ENCODE data around the gene LYL1.
A peak's percentile ranks its signal among the peaks of the same experiment; 100 is the strongest.

LYL1 gene

GRCh38 chr19:13110099-13110610 lies 7.5 kb upstream of the LYL1 start:
- no peak overlapping the region for H3K27ac Mint-ChIP-seq (ENCODE audit: low read depth)

GRCh38 chr19:13109361-13110098 lies 6.9 kb upstream of the LYL1 start:
- peaks cover 4% of the 10 kb centered on the region for H3K4me1 Mint-ChIP-seq
- no peaks in the 10 kb centered on the region for H3K27me3 Mint-ChIP-seq
- H3K36me3 Mint-ChIP-seq (ENCODE audit: insufficient read depth): peaks cover 17% of the 10 kb centered on the region
- H3K4me3 Mint-ChIP-seq: no peak overlapping the region
- H3K9me3 Mint-ChIP-seq: no peaks in the 10 kb centered on the region
- no peak for ATAC-seq (replicated peaks; ENCODE audit: extremely low read depth, poor library complexity, severe bottlenecking)
- no peak overlapping the region for H3K27ac Mint-ChIP-seq (ENCODE audit: low read depth)
- no peak for DNase-seq (ENCODE audit: low spot score in 2 of 2)

More at GRCh38 chr19:13110099-13110610, 7.5 kb upstream of the LYL1 start:
- no peaks in the 10 kb centered on the region for H3K27me3 Mint-ChIP-seq
- no peaks in the 10 kb centered on the region for H3K4me1 Mint-ChIP-seq
- no peaks in the 10 kb centered on the region for H3K9me3 Mint-ChIP-seq
- no peak overlapping the region for H3K4me3 Mint-ChIP-seq
- no peak for DNase-seq (ENCODE audit: low spot score in 2 of 2)
- H3K36me3 Mint-ChIP-seq (ENCODE audit: insufficient read depth): peaks cover 15% of the 10 kb centered on the region
- ATAC-seq (replicated peaks; ENCODE audit: extremely low read depth, poor library complexity, severe bottlenecking): no peak

GRCh38 chr19:13104848-13105711 lies 2.4 kb upstream of the LYL1 start:
- DNase-seq (ENCODE audit: low spot score in 2 of 2) (no peak), ATAC-seq (replicated peaks; ENCODE audit: extremely low read depth, poor library complexity, severe bottlenecking) (peak; percentile 5)
- Mint-ChIP-seq H3K4me3 (peak overlapping the region; percentile 81), H3K27me3 (no peaks in the 10 kb centered on the region), H3K27ac (ENCODE audit: low read depth) (peak overlapping the region; percentile 74), H3K36me3 (ENCODE audit: insufficient read depth) (peaks cover 11% of the 10 kb centered on the region), H3K9me3 (no peaks in the 10 kb centered on the region), H3K4me1 (peaks cover 22% of the 10 kb centered on the region)

GRCh38 chr19:13104360-13104847 lies 1.7 kb upstream of the LYL1 start:
- ATAC-seq (replicated peaks; ENCODE audit: extremely low read depth, poor library complexity, severe bottlenecking) (peak; percentile 10), DNase-seq (ENCODE audit: low spot score in 2 of 2) (peak in 1 of 2 donors; percentile 53)
- Mint-ChIP-seq H3K4me1 (peaks cover 27% of the 10 kb centered on the region), H3K4me3 (peak overlapping the region; percentile 81), H3K36me3 (ENCODE audit: insufficient read depth) (peaks cover 14% of the 10 kb centered on the region), H3K9me3 (no peaks in the 10 kb centered on the region), H3K27ac (ENCODE audit: low read depth) (peak overlapping the region; percentile 74), H3K27me3 (no peaks in the 10 kb centered on the region)

GRCh38 chr19:13103581-13104359 lies 1.1 kb upstream of the LYL1 start:
- no peak overlapping the region for H3K27ac Mint-ChIP-seq (ENCODE audit: low read depth)
- peak overlapping the region; percentile 81 for H3K4me3 Mint-ChIP-seq
- peaks cover 4% of the 10 kb centered on the region for H3K27me3 Mint-ChIP-seq
- no peaks in the 10 kb centered on the region for H3K9me3 Mint-ChIP-seq
- H3K4me1 Mint-ChIP-seq: peaks cover 33% of the 10 kb centered on the region
- DNase-seq (ENCODE audit: low spot score in 2 of 2) (no peak), ATAC-seq (replicated peaks; ENCODE audit: extremely low read depth, poor library complexity, severe bottlenecking) (no peak)
- H3K36me3 Mint-ChIP-seq (ENCODE audit: insufficient read depth): peaks cover 17% of the 10 kb centered on the region

GRCh38 chr19:13102416-13102665 lies 317 bp downstream of the LYL1 start:
- no peaks in the 10 kb centered on the region for H3K9me3 Mint-ChIP-seq
- DNase-seq (ENCODE audit: low spot score in 2 of 2) (no peak), ATAC-seq (replicated peaks; ENCODE audit: extremely low read depth, poor library complexity, severe bottlenecking) (no peak)
- H3K4me1 Mint-ChIP-seq: peaks cover 44% of the 10 kb centered on the region
- peaks cover 13% of the 10 kb centered on the region for H3K27me3 Mint-ChIP-seq
- H3K27ac Mint-ChIP-seq (ENCODE audit: low read depth): no peak overlapping the region
- H3K4me3 Mint-ChIP-seq: peak overlapping the region; percentile 81
- H3K36me3 Mint-ChIP-seq (ENCODE audit: insufficient read depth): peaks cover 18% of the 10 kb centered on the region

GRCh38 chr19:13101590-13102415 lies 855 bp downstream of the LYL1 start:
- Mint-ChIP-seq H3K9me3 (no peaks in the 10 kb centered on the region), H3K4me3 (peak overlapping the region; percentile 81), H3K27me3 (peaks cover 13% of the 10 kb centered on the region), H3K36me3 (ENCODE audit: insufficient read depth) (peaks cover 16% of the 10 kb centered on the region), H3K27ac (ENCODE audit: low read depth) (peak overlapping the region; percentile 22), H3K4me1 (peaks cover 44% of the 10 kb centered on the region)
- DNase-seq (ENCODE audit: low spot score in 2 of 2) (no peak), ATAC-seq (replicated peaks; ENCODE audit: extremely low read depth, poor library complexity, severe bottlenecking) (no peak)

GRCh38 chr19:13100841-13101589 lies 1.6 kb downstream of the LYL1 start:
- H3K27ac Mint-ChIP-seq (ENCODE audit: low read depth): peak overlapping the region; percentile 22
- ATAC-seq (replicated peaks; ENCODE audit: extremely low read depth, poor library complexity, severe bottlenecking) (no peak), DNase-seq (ENCODE audit: low spot score in 2 of 2) (no peak)
- peak overlapping the region; percentile 81 for H3K4me3 Mint-ChIP-seq
- H3K36me3 Mint-ChIP-seq (ENCODE audit: insufficient read depth): peaks cover 18% of the 10 kb centered on the region
- H3K4me1 Mint-ChIP-seq: peaks cover 47% of the 10 kb centered on the region
- no peaks in the 10 kb centered on the region for H3K9me3 Mint-ChIP-seq
- peaks cover 19% of the 10 kb centered on the region for H3K27me3 Mint-ChIP-seq

GRCh38 chr19:13100031-13100588 lies 2.5 kb downstream of the LYL1 start:
- Mint-ChIP-seq H3K36me3 (ENCODE audit: insufficient read depth) (peaks cover 18% of the 10 kb centered on the region), H3K27ac (ENCODE audit: low read depth) (peak overlapping the region; percentile 93), H3K27me3 (peaks cover 24% of the 10 kb centered on the region), H3K4me1 (peaks cover 50% of the 10 kb centered on the region), H3K9me3 (no peaks in the 10 kb centered on the region), H3K4me3 (peak overlapping the region; percentile 77)
- ATAC-seq (replicated peaks; ENCODE audit: extremely low read depth, poor library complexity, severe bottlenecking) (peak; percentile 58), DNase-seq (ENCODE audit: low spot score in 2 of 2) (peak; percentile 68 to 78)

GRCh38 chr19:13099073-13099999 lies 3.3 kb downstream of the LYL1 start:
- H3K9me3 Mint-ChIP-seq: no peaks in the 10 kb centered on the region
- DNase-seq (ENCODE audit: low spot score in 2 of 2): peak; percentile 67 to 76
- peak overlapping the region; percentile 77 for H3K4me3 Mint-ChIP-seq
- H3K36me3 Mint-ChIP-seq (ENCODE audit: insufficient read depth): peaks cover 16% of the 10 kb centered on the region
- peak; percentile 64 for ATAC-seq (replicated peaks; ENCODE audit: extremely low read depth, poor library complexity, severe bottlenecking)
- peaks cover 45% of the 10 kb centered on the region for H3K4me1 Mint-ChIP-seq
- H3K27me3 Mint-ChIP-seq: peaks cover 24% of the 10 kb centered on the region
- H3K27ac Mint-ChIP-seq (ENCODE audit: low read depth): peak overlapping the region; percentile 93
